GM12891 (cell line): ENCODE data around the gene UBE2L5.
"Not testable (repeated sequence)": the region's sequence is repeated elsewhere in the genome, so short reads cannot be mapped to it uniquely, and the experiment has no call there.

Experiments used
- DNase-seq: peaks from one replicate; pipeline ENCODE4 v3.0.0; 2011; ENCODE audit warnings: low spot score; ENCODE audit not compliant: insufficient read length
- FAIRE-seq: peaks from 2 replicates; lab custom pipeline; 2011; peaks lifted over from hg19 to GRCh38; lab: Jason Lieb, UNC
- PAX5 ChIP-seq: IDR thresholded peaks from 2 replicates; pipeline ENCODE4 v1.6.1; 2011; ENCODE audit warnings: low read length, moderate library complexity, mild to moderate bottlenecking; ENCODE audit not compliant: insufficient read depth, severe bottlenecking
- POLR2A ChIP-seq: IDR thresholded peaks from 2 replicates; pipeline ENCODE4 v1.6.1; 2011; ENCODE audit warnings: low read depth, low read length, control low read depth
- POLR2AphosphoS5 ChIP-seq: IDR thresholded peaks from 2 replicates; pipeline ENCODE4 v1.6.1; 2011; ENCODE audit warnings: low read depth, low read length, control low read depth
- POU2F2 ChIP-seq: IDR thresholded peaks from 2 replicates; pipeline ENCODE4 v1.6.1; 2011; ENCODE audit warnings: low read depth, mild to moderate bottlenecking, control low read depth, low read length, moderate library complexity
- SPI1 ChIP-seq: IDR thresholded peaks from 2 replicates; pipeline ENCODE4 v1.6.1; 2011; ENCODE audit warnings: low read depth, low read length, control low read depth
- TAF1 ChIP-seq: IDR thresholded peaks from 2 replicates; pipeline ENCODE4 v1.6.1; 2011; ENCODE audit warnings: low read depth, low read length, control low read depth

Gene UBE2L5

DNA sequence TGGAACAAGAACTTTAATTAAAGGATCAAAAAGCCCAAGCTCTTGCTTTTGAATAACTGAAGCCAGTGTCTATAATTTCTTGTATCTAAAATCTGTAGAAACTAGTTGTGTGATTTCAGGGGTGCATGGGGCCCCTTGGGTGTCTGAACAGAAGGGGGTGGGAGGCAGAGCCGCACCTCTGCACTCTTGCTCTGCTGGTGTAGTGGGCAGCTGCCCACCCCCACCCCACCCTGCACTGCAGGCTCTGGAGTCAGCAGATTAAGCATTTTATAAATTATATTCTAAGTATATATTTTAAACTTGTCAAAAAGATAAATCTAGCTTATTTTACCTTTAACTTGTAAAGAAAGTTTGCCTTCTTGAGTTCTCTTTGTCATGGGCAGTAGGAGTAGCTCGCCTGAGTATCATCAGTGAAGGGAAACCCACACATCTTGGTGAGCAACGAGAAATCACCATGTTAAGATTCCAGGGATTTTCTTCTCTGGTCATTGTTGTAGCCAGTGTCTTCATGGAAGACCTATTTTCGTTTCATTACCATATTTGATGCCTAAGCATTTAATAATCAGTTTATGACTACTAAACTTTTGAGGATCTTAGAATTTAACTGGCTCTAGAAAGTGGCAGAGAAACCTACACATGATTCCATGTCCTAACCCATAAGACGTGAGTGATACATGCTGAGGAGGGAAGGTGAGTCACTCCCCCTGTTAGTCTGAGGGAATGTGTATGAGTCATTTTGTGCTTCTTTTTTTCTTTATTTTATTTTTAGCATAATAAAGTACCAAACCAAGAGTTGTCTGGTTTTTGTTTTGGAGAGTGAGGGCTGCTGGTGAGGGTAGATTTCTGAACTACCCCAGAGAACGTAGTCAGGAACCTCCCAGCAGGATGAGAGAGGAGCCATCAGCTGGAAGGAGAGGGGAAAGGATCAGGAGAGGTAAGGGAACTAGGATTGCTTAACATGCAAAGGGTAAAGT lies 7.7 kb downstream of the UBE2L5 start:
- no peak for DNase-seq
- peak; percentile 51 for FAIRE-seq
- no peak for TF ChIP-seq POLR2A
- no peak for TF ChIP-seq POU2F2
- no peak for TF ChIP-seq TAF1
- no peak for TF ChIP-seq PAX5
- TF ChIP-seq SPI1: no peak
- TF ChIP-seq POLR2AphosphoS5: no peak

DNA sequence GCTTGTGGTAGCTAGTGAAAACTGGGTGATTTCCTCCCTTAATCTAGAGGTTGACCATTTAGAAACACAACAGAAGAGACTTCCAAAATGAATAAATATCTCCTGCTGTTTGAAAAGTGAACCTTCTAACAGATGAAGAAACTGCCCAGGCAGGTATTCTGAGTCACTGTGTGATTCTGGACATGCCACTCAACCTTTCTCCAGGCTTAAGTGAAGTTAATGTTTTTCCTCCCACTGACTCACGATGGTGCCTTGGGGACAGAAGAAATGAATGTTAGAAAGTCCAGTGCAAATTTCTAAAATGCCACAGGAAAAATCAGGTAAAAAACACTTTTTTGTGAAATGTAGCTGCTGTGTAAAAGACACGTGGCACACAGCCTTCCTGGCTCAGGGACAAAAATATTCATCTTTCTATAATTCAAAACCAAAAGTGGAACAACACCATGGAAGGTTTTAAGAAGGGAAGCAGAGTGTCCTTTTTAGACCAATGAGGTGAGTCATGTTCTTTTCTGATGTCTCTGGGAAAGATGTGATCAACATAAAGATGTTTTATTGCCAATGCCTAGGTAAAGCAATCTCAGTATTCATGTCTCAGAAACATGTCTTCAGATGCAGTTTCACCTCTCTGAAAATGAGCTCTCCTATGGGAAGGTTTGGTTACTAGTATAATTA lies 9.1 kb downstream of the UBE2L5 start:
- DNase-seq (no peak), FAIRE-seq (peak; percentile 77)
- no peak for TF ChIP-seq POLR2A
- no peak for TF ChIP-seq PAX5
- TF ChIP-seq POLR2AphosphoS5: no peak
- no peak for TF ChIP-seq SPI1
- no peak for TF ChIP-seq TAF1
- no peak for TF ChIP-seq POU2F2

DNA sequence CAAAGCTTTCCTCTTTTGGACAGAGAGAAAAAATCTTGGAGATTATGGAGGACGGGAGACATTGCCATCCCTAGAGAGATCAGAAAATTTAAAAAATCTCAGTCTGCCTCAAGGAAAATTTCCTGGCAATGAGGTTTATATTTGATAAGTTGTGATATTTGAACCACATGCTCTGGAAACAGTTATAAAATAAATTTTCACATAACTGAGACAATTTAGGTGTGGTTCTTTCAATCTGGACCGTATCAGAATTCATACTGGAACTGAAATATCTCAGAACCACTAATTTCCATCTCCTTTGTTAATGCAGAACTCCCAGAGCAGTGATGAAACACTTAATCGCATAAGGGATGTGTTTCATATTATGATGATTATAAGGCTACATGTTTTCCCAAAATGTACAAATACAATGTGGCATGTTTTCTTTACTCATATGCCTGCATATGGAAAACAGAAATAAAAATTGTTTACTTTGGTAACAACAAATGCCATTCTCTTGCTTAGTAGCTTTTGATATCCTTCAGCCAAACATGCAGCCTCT lies 13.7 kb downstream of the UBE2L5 start:
- no peak for DNase-seq
- FAIRE-seq: no peak
- TF ChIP-seq POLR2A (no peak), SPI1 (no peak), TAF1 (no peak), POU2F2 (no peak), POLR2AphosphoS5 (no peak), PAX5 (no peak)

DNA sequence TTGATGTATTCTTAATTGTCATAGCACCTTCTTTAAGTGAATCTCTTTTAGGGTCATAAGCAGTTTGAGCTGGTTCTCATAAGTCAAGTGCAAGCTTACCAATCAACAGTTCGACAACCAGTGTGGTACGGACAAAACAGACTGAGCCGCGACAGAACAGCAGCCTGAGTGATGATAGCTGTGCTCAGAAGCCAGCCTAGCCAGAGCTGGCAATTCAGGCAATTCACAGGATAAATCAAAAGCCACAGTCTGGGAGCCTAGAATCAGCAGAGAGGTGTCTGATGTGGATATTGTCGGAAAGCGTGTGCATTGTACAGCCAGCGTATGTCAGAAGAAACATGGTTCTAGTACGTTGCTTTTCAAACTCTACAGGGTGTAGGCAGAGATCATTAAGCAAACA lies 14.9 kb downstream of the UBE2L5 start:
- FAIRE-seq: no peak
- TF ChIP-seq TAF1 (no peak), SPI1 (no peak), POU2F2 (no peak), POLR2A (no peak), POLR2AphosphoS5 (no peak)
- no peak for DNase-seq

DNA sequence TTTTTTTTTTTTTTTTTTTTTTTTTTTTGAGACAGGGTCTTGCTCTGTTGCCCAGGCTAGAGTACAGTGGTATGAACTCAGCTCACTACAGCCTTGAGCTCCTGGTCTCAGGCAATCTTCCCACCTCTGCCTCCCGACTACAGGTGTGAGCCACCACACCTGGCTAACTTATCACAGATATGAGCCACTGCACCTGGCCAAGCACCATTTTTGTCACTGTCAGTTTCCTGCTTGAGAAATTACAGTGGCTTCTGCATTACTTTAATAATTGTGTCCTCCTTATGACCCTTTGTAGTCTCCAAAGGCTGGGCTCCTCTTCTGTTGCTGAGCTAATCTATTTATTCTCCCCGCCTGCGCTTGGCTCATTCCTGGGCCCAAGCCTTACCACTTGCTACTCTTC lies 16.0 kb downstream of the UBE2L5 start:
- no peak for FAIRE-seq
- DNase-seq: no peak
- TF ChIP-seq POLR2AphosphoS5: no peak
- no peak for TF ChIP-seq POLR2A
- no peak for TF ChIP-seq SPI1
- no peak for TF ChIP-seq PAX5
- no peak for TF ChIP-seq POU2F2
- no peak for TF ChIP-seq TAF1

DNA sequence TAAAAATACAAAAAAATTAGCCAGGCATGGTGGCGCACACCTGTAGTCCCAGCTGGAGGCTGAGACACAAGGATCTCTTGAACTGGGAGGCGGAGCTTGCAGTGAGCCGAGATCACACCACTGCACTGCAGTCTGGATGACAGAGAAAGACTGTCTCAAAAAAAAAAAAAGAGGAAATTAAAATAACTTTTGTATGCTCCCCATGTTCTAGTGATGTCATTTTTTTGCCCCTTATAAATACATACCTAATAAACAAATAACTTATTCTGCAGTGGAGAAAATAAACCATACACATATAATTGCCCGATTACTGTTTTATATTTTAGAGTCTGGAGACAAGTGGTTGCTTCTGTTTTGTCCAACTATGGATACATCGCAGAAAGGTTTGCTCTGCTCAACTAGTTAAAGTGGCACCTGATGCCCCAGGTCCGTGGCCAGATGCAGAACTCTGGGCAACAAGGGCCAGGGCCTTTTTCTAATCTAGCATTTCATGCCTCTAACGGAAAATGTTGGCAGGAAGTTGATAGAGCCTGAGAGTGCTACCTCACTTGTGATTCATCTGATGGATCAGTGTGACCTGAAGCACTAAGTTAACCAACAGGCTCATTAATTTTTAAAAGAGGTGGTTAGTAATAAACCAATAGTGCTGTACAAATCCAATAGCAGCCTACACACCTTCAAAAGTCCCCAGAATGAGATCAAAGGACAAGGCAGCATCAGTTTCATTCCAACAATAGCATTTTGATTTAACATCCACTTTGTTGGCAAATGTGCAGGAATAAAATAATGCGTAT lies 18.8 kb downstream of the UBE2L5 start:
- FAIRE-seq (no peak), DNase-seq (no peak)
- TF ChIP-seq TAF1 (no peak), SPI1 (no peak), POU2F2 (no peak), PAX5 (no peak), POLR2A (no peak), POLR2AphosphoS5 (no peak)

DNA sequence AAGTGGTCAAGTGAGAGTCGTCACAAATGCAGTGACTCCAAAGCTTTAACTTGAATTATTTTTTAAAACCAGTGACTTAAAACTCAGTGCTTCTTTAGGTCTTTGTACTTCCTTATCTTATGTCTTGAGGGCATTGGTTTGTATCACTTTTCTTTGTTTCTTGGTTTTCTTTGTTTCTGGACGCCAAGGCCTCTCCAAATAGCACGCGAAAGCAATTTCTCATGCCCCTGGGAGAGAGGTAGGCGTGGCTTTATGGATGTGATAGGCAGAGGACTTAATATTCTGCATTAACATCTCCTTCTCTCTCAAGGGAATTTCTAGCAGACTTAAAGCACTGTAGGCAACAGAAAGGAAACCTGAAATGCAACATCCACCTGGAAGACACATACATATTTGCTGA lies 20.6 kb downstream of the UBE2L5 start:
- TF ChIP-seq POLR2AphosphoS5 (no peak), SPI1 (no peak), TAF1 (no peak), POU2F2 (no peak), PAX5 (no peak), POLR2A (no peak)
- no peak for FAIRE-seq
- DNase-seq: no peak

DNA sequence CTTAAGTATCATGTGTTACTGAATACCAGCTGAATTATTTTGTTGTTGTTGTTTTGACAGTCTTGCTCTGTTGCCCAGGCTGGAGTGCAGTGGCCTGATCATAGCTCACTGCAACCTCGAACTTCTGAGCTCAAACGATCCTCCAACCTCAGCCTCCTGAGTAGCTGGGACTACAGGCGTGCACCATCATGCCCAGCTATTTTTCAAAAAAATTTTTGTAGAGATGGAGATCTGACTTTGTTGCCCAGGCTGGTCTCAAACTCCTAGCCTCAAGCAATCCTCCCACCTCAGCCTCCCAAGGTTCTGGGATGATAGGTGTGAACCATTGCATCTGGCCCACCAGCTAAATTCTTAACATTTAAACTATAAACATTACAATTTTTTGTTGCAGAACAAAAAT lies 21.2 kb downstream of the UBE2L5 start:
- not testable (repeated sequence) for DNase-seq

DNA sequence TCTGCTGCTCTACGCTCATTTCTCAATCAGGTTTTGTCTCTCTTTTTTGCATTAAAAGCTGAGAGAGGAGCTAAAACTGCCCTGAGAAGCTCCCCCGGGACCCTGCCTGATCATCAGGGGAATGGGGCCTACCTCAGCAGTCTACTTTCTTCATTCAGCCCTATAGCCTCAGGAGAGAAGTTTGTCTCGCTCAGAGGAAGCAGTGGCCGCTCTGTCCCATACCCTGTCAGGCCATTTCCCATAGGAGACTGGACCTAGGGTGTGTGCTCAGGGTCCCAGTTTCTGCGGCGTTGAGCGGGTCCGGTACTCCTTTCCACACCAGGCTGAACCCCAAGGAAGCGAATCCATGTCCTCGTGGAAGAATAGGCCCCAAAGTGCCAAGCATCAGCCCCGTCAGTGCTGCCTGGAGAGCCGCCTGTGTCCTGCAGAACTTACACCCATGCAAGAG lies 21.7 kb downstream of the UBE2L5 start:
- no peak for TF ChIP-seq POLR2AphosphoS5
- TF ChIP-seq SPI1: no peak
- no peak for TF ChIP-seq POU2F2
- FAIRE-seq (peak; percentile 80), DNase-seq (no peak)

More for the DNA sequence above, 21.2 kb downstream of the UBE2L5 start:
- FAIRE-seq: not testable (repeated sequence)
